GM18520 (cell line): ENCODE results near the gene MYH10.
"Not testable (repeated sequence)": the region's sequence is repeated elsewhere in the genome, so short reads cannot be mapped to it uniquely, and the experiment has no call there.

Source experiments
- ATAC-seq: cut with Tn5 transposase; IDR thresholded peaks from one replicate; pipeline ENCODE4 v1.9.1; 2021; ENCODE audit not compliant: unreplicated experiment

MYH10 gene

GRCh38 chr17:8558144-8558543 is 72.4 kb downstream of the MYH10 start:
- ATAC-seq: no peak

GRCh38 chr17:8557176-8557806 is 73.2 kb downstream of the MYH10 start:
- ATAC-seq: no peak

GRCh38 chr17:8556074-8556473 is 74.5 kb downstream of the MYH10 start:
- no peak for ATAC-seq

GRCh38 chr17:8555062-8555461 is 75.5 kb downstream of the MYH10 start:
- no peak for ATAC-seq

GRCh38 chr17:8552577-8553320 is 77.8 kb downstream of the MYH10 start:
- ATAC-seq: no peak

GRCh38 chr17:8542599-8543502 is 87.7 kb downstream of the MYH10 start:
- ATAC-seq: no peak

- ATAC-seq: not testable (repeated sequence)
Measured at GRCh38 chr17:8539976-8540375, 90.5 kb downstream of the MYH10 start.

GRCh38 chr17:8537734-8538133 is 92.8 kb downstream of the MYH10 start:
- no peak for ATAC-seq

- no peak for ATAC-seq
Measured at GRCh38 chr17:8534498-8535188, 95.9 kb downstream of the MYH10 start.

- no peak for ATAC-seq
Measured at GRCh38 chr17:8532021-8532420, 98.5 kb downstream of the MYH10 start.

GRCh38 chr17:8522577-8522976 is 107.9 kb downstream of the MYH10 start:
- no peak for ATAC-seq

GRCh38 chr17:8520981-8521380 is 109.5 kb downstream of the MYH10 start:
- no peak for ATAC-seq

GRCh38 chr17:8518850-8519249 is 111.7 kb downstream of the MYH10 start:
- no peak for ATAC-seq

- no peak for ATAC-seq
Measured at GRCh38 chr17:8518326-8518725, 112.2 kb downstream of the MYH10 start.

- no peak for ATAC-seq
Measured at GRCh38 chr17:8514801-8515200, 115.7 kb downstream of the MYH10 start.

GRCh38 chr17:8506145-8506544 is 124.4 kb downstream of the MYH10 start:
- no peak for ATAC-seq

GRCh38 chr17:8504460-8505207 is 125.9 kb downstream of the MYH10 start:
- ATAC-seq: no peak

- no peak for ATAC-seq
Measured at GRCh38 chr17:8503807-8504206, 126.7 kb downstream of the MYH10 start.

- no peak for ATAC-seq
Measured at GRCh38 chr17:8503368-8503767, 127.2 kb downstream of the MYH10 start.

GRCh38 chr17:8502126-8502525 is 128.4 kb downstream of the MYH10 start:
- ATAC-seq: no peak
